Epithelial cell of esophagus (primary cell): ENCODE results near the gene ATOSB.

Experiments used
- DNase-seq: peaks from one replicate; pipeline ENCODE4 v3.0.0; 2010; ENCODE audit warnings: low read depth
- H3K4me3 ChIP-seq: 2 replicates; pipeline ENCODE4 v1.5.1; 2011; ENCODE audit warnings: mild to moderate bottlenecking, low read length, control low read depth
- TF ChIP-seq, protein P1 (sequence below): IDR thresholded peaks from 2 replicates; pipeline ENCODE4 v1.5.1; 2011; ENCODE audit warnings: low read depth, mild to moderate bottlenecking, low read length, control low read depth, inconsistent platforms; ENCODE audit not compliant: insufficient read depth; ENCODE audit errors: missing control alignments

ATOSB gene

DNA sequence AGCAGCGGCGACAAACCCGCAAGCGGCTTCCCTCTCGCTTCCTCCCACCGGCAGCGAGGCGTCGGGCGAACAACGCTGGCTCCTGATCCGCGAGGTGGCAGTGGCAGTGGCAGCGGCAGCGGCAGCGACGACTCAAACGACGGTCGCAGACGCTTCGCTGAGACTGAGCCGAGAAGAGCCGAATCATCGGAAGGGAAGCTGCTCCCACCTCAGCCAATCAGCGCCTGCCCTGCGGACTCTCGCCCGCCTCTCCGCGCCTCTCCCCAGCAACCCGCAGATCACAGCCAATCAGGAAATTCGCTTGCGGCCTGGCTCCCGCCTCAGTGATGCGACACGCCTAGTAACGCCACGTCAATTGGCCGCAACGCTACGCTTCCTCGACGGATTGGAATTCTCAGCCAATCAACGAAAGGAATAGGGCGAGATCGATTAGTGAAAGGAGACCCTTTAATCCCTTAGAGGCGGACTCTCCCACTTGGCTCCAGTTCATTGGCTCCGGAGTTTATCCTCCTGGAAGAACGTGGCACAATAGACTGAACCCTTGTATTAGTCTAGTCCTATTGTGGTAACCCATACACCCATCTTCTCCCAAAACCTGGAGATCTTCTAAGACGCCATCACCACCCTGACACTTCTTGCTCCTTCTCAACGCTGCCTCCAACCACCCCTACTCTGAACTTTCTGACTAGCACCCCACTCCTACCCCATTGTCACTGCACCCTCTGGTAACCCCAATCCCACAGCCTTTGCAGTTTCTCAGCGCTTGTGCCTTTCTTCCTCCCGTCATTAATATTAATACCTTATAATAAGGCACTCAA is 43.0 kb downstream of the ATOSB start, which contains the start of gene VCP:
Gene VCP, minus strand, starts transcription at position 165 of the 818 bp plus-strand sequence. CDS start 272 bp downstream, outside the sequence.
- peak within 1 kb of the TSS; percentile 83 for H3K4me3 ChIP-seq
- peak; percentile 99 for DNase-seq
- TF ChIP-seq, protein P1, sequence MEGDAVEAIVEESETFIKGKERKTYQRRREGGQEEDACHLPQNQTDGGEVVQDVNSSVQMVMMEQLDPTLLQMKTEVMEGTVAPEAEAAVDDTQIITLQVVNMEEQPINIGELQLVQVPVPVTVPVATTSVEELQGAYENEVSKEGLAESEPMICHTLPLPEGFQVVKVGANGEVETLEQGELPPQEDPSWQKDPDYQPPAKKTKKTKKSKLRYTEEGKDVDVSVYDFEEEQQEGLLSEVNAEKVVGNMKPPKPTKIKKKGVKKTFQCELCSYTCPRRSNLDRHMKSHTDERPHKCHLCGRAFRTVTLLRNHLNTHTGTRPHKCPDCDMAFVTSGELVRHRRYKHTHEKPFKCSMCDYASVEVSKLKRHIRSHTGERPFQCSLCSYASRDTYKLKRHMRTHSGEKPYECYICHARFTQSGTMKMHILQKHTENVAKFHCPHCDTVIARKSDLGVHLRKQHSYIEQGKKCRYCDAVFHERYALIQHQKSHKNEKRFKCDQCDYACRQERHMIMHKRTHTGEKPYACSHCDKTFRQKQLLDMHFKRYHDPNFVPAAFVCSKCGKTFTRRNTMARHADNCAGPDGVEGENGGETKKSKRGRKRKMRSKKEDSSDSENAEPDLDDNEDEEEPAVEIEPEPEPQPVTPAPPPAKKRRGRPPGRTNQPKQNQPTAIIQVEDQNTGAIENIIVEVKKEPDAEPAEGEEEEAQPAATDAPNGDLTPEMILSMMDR, result no peak

GRCh38 chr9:35071814-35072460 is 43.7 kb downstream of the ATOSB start:
- peak; percentile 89 for DNase-seq
- peak overlapping the region; percentile 83 for H3K4me3 ChIP-seq
- TF ChIP-seq, protein P1, result no peak

DNA sequence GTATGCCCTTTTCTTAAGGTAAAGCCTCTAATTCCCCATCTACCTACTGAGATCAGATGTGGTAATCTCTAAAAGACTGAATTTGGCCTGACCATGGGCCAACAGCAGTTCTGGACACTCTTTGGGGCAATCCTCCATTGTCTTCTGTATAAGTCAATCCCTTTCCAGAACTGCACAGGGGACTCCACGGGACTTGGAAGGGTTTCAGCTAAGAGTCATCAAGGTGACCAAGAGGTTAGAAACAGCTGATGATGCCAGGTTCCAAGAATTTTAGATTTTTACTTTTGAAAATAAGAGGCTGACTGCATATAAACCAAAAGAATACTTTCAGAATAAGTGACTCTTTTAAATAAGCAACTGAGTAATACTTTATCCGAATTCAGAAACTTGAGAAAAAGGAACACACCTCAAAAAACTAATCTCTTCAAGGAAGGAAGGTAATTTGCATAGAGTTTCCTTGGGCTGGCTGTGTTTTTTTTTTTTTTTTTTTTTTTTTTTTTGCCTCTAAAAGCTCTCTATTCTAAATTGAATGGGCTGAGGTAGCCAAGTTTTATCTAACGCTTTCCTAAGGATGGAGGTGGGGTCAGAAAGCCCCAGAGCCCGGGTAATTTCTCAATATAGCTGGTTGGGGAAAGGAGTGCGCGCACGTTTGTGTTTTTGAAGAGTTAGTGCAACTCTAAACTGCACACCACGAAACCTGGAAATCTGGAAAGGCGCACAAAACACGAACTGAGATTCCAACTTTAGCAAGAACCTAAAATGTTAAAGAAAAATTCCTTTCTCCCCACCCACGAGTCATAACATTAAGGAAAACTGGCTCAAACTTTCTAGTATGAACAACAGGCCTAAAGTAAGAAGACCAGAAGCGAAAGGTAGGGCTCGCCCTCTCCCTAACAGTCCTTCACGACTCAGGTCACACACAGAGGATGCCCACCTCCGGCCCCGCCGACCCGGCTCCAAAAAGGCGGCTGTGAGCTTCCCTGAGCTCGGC is 44.5 kb downstream of the ATOSB start:
- TF ChIP-seq, protein P1, result no peak
- peak overlapping the region; percentile 83 for H3K4me3 ChIP-seq
- peak; percentile 53 for DNase-seq

- no peak overlapping the region for H3K4me3 ChIP-seq
- DNase-seq, result no peak
- TF ChIP-seq, protein P1, result no peak
Observed at GRCh38 chr9:35069020-35069419, 46.6 kb downstream of the ATOSB start.

DNA sequence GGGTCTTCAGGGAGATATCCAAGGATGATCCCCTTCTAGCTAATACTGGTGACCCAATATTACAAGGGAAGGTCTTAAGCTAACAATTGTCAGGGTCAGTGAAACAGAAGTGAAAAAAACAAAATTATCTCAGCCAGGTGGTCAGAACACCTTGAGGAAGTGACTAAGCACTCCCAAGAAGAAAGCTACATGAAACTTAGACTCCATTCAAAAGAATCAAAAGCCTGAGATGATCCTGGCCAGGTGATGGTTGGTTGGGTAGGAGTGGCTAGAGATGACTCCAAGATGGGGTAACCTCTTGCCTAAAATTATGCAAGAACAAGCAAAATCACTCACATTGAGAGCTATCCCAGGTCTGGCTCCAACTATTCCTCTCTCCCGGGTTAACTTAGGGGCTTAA is 48.6 kb downstream of the ATOSB start:
- DNase-seq, result peak; percentile 27
- no peak overlapping the region for H3K4me3 ChIP-seq
- TF ChIP-seq, protein P1, result no peak

DNA sequence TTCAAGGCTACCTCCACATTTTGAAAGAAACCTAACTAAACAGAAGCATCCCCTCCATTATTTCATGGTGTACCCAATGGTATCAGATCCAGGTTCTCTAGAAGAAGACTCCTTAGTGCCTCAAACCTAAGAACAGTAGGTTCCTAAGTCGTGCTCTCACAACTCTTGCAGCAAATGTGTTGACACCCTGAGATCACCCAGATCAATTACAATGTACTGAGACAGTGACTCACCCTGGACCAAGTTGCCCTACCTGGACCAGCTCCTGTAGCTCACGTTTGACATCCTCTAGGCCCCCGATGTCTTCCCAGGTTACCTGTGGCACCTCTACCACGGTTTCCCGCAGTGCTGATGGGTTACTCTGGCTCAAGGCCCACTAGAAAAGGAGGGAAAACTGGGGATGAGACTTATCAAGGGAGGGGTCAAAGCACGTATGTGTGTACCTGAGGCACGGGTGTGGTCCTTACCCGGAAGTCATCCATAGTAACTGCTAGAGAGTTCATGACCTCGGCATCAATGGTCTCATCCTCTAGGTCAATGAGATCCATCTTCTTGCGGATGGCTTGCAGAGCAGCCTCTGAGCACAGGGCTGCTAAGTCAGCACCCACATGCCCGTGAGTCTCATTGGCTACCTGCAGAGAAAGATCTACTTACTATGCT is 55.0 kb downstream of the ATOSB start:
- no peak overlapping the region for H3K4me3 ChIP-seq
- DNase-seq, result no peak
- TF ChIP-seq, protein P1, result no peak
